ENCODE measurements around the gene SLC44A5.

The SLC44A5 gene

GRCh38 chr1:75461808-75462325 is 149.0 kb downstream of the SLC44A5 start:
- no peak for DNase-seq (ENCODE audit: low read depth)
- no peak for TF ChIP-seq CTCF (conservative IDR thresholded peaks at IDR 0.05; ENCODE audit: low read length)
- no peak overlapping the region for H3K4me3 ChIP-seq (ENCODE audit: low read length)

GRCh38 chr1:75449998-75450397 is 160.9 kb downstream of the SLC44A5 start:
- H3K4me3 ChIP-seq (ENCODE audit: low read length), result no peak overlapping the region
- TF ChIP-seq CTCF (conservative IDR thresholded peaks at IDR 0.05; ENCODE audit: low read length), result no peak
- no peak for DNase-seq (ENCODE audit: low read depth)

- no peak for TF ChIP-seq CTCF (conservative IDR thresholded peaks at IDR 0.05; ENCODE audit: low read length)
- H3K4me3 ChIP-seq (ENCODE audit: low read length), result no peak overlapping the region
- DNase-seq (ENCODE audit: low read depth), result no peak
Measured at GRCh38 chr1:75444220-75444619, 166.7 kb downstream of the SLC44A5 start.

- TF ChIP-seq CTCF (conservative IDR thresholded peaks at IDR 0.05; ENCODE audit: low read length), result no peak
- H3K4me3 ChIP-seq (ENCODE audit: low read length), result no peak overlapping the region
- DNase-seq (ENCODE audit: low read depth), result no peak
Measured at GRCh38 chr1:75440274-75440673, 170.6 kb downstream of the SLC44A5 start.

GRCh38 chr1:75438355-75438754 is 172.6 kb downstream of the SLC44A5 start:
- TF ChIP-seq CTCF (conservative IDR thresholded peaks at IDR 0.05; ENCODE audit: low read length), result no peak
- H3K4me3 ChIP-seq (ENCODE audit: low read length), result no peak overlapping the region
- DNase-seq (ENCODE audit: low read depth), result no peak

- H3K4me3 ChIP-seq (ENCODE audit: low read length), result no peak overlapping the region
- no peak for DNase-seq (ENCODE audit: low read depth)
- TF ChIP-seq CTCF (conservative IDR thresholded peaks at IDR 0.05; ENCODE audit: low read length), result no peak
Measured at GRCh38 chr1:75431843-75432242, 179.1 kb downstream of the SLC44A5 start.

GRCh38 chr1:75430526-75430925 is 180.4 kb downstream of the SLC44A5 start:
- DNase-seq (ENCODE audit: low read depth), result no peak
- no peak overlapping the region for H3K4me3 ChIP-seq (ENCODE audit: low read length)
- no peak for TF ChIP-seq CTCF (conservative IDR thresholded peaks at IDR 0.05; ENCODE audit: low read length)

Measured in AG10803 (cell line).